ENCODE data around the gene TRAK1.

DNA sequence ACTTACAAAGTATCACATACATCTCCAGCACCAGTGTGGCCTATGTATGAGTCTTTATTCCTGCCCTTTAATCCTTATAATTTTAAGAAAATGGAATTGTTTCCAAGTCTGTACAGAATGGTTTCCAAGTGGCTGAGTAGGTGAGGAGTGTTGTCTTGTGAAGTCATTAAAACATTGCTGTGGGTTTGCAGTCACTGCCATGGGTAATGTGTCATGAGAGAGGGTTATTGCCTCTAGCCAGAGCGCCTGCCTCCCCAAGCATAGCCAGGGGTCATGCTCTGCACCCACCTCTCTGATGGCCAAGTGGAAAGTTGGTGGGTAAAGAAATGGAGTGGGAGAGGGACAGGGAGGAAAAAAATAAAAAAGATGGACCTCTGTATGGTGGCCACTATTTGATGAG is 25.3 kb downstream of the TRAK1 start:
- TF ChIP-seq PKNOX1 (IDR thresholded peaks at IDR 0.05): no peak
- TF ChIP-seq ZNF384 (IDR thresholded peaks at IDR 0.05): no peak

Measured in HEK293T (cell line).